HG03280 (cell line): ENCODE results near the gene TMED6.

ENCODE experiments used
- ATAC-seq: cut with Tn5 transposase; IDR thresholded peaks from one replicate; pipeline ENCODE4 v1.9.1; 2021; ENCODE audit warnings: mild to moderate bottlenecking, moderate library complexity; ENCODE audit not compliant: unreplicated experiment

Gene TMED6

DNA sequence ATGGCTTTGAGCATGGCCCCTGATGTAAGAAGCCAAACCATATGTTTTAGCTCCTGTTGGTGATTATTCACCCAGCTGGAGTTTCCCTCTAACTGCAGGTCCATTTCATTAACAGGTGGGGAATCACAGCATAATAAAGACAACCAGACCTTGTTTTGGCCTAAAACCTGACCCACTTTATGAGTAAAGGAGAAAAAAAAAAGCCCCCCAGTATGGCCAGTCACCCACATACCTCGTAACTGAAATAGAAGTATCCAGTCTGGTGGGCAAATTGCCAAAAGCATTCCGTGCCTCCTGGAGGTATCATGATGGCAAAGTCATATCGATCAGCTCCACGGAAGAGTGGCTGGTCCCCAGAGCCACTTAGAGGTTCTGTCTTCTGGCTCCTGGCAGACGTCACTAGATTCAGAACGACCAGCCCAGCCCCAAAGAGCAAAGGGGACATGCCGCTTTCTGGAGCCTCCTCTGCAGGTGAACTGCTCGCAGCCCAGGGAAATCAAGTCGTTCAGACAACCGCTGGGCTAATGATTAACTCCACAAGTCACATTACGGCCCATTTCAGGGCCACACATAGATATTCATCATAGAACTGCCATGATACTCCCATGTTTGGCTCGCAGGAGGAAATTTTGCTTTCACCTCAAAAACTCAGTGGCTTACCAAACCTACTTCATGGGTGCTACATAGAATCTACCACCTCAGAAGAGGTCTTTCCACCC, at the start of gene TMED6:
Gene TMED6, minus strand, starts transcription at position 478 of the 719 bp plus-strand sequence. Its CDS starts 33 bp downstream, at position 445.
- ATAC-seq: no peak

- no peak for ATAC-seq
These were observed 47.8 kb upstream of the TMED6 start for GRCh38 chr16:69399361-69399760.

- ATAC-seq: no peak
These were observed 46.4 kb upstream of the TMED6 start for GRCh38 chr16:69397821-69398521.

DNA sequence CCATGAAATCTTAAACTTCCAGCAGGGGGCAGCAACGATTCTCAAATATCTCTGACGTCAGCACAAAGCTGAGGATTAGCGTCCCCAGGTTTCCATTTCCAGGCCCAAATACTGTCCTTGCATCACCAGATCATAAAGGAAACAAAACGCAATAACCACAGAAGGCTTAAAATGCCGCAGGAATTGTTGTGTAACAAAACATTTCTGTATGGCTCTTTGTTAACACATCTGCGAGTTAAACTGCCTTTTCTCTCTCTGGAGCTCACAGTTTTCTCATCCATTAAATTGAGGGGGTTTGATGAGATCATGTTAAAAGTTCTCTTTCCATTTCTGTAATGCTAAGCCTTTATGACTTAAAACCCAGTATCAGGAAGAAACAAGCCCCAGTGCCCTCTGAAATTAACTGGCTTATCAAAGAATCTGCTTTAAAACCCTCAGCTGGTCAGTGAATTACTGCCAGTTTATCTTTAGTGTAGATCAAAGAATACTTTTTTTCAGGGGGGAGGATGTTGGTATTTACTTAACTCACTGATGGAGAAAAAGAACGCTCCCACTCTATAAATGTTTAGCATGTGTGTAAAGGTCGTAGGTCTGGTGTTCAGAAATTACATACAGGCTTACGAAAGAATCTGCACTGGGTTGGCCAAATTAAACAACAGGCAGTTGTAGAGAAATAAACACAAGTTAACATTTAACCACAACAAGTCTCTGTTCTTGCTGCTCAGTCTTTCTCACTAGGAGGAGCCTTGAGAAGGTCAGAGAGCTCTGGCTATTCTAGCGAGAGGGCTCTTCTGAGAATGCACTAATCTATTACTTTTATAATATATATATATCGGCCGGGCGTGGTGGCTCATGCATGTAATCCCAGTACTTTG, 44.8 kb upstream of the TMED6 start:
- no peak for ATAC-seq

GRCh38 chr16:69395859-69396186, 44.2 kb upstream of the TMED6 start:
- ATAC-seq: no peak

GRCh38 chr16:69393898-69394849, 42.6 kb upstream of the TMED6 start:
- ATAC-seq: no peak

DNA sequence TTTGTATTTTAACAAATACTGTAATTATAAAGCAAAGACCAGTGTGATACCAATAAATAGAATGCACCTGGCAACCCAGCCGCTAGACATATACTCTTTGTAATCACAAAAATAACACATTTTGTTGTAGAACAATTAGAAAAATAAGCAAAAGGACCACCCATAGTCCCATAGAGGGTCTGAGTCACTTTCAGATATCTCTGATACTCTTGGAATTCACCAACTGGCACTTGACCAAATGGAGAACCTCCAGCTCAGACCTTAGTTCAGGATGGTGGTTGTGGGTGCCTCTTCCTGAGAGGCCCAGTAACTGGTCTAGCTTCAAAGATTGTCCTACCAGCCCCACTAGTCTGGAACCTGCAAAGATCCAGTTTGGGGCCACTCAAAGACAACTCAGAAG, 35.0 kb upstream of the TMED6 start:
- ATAC-seq: no peak

DNA sequence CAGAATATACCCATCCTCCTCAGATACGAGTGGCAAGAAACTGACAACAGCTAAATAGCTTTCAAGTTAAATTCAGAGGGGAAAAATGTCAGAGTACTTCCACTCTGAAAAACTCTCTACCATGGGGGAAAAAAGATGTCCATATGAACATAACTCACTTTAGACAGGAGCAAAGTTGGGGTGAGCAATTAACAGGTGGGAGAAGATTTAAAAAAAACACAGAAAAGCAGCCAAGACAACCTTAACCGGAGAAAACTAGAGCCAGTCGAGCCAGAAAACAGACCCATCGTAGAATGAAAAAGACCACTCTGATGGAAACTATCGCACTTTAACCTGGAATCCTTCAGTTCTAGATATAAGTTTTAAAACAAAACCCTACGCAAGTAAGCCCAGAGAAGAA, 33.4 kb upstream of the TMED6 start:
- ATAC-seq: no peak

DNA sequence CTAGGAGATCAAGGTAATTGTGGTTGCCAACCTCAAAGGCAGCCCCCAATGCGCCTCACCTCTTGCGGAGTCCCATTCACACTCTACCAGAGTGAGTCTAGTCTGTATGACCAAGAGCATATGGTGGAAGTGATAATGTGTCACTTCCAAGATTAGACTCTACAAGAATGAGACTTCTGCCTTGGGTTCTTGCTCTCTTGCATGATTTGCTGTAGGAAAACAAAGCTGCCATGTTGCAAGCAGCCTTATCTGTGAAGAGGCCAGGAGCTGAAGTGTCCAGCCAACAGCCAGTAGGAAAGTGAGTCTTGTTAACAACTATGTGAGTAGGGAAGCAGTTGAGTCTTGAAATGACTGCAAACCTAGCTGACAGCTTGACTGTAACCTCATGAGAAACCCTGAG, 30.8 kb upstream of the TMED6 start:
- ATAC-seq: no peak

- ATAC-seq: no peak
These were observed 29.6 kb upstream of the TMED6 start for GRCh38 chr16:69381231-69381630.

GRCh38 chr16:69378760-69379159, 27.2 kb upstream of the TMED6 start:
- no peak for ATAC-seq

DNA sequence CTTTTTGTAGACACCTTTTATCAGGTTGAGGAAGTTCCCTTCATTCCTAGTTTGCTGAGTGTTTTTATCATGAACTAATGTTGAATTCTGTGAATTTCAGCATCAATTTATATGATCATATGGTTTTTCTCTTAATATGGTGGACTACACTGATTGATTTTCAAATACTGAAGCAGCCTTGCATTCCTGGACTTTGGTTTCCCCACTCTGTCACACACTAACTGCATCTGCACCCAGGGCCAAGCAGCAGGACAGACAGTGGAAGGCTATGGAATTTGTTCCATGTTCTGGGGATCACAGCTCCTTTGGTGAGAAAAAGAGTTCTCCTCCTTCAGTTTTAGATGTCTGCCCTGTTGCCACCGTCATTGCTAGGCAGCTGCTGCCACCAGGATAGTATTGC, 26.4 kb upstream of the TMED6 start:
- ATAC-seq: no peak

- no peak for ATAC-seq
These were observed 24.9 kb upstream of the TMED6 start for GRCh38 chr16:69376393-69377059.

DNA sequence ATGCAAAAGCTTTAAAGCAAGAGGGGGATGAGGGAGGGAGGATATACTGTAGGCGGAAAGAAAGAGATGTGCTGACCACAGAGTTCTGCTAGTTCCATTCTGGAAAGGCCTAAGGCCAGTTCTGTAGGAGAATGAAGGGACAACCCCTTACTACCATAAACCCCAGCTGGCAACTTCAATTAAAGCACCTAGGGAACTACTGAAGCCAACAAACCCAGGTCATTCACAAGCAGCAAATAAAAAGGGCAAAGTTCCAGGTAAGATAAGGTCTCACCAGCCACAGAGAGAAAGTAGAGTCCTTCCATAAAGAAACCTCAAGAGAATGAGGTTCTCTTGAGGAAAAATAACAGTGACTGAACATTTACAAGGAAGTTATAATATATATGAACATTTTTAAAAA, 21.4 kb upstream of the TMED6 start:
- no peak for ATAC-seq

GRCh38 chr16:69371564-69371963, 20.0 kb upstream of the TMED6 start:
- no peak for ATAC-seq

DNA sequence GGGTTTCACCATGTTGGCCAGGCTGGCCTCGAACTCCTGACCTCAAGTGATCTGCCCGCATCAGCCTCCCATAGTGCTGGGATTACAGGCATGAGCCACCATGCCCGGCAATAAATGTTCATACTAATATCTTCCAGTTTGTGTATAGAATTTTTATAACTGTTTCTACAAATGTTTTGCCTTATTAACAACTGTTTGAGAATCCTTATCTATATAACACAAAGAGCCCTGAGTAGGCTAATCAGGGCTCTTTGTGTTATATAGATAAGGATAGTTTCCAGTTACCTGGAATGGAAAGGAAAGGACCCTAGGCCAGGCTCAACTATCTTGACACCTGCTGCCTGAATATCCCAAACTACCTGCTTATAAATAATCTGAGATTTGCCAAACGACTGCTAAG, 17.3 kb upstream of the TMED6 start:
- no peak for ATAC-seq

- ATAC-seq: no peak
These were observed 16.4 kb upstream of the TMED6 start for GRCh38 chr16:69367980-69368379.

- no peak for ATAC-seq
These were observed 14.8 kb upstream of the TMED6 start for GRCh38 chr16:69366431-69366830.

GRCh38 chr16:69365901-69366300, 14.3 kb upstream of the TMED6 start:
- ATAC-seq: no peak

DNA sequence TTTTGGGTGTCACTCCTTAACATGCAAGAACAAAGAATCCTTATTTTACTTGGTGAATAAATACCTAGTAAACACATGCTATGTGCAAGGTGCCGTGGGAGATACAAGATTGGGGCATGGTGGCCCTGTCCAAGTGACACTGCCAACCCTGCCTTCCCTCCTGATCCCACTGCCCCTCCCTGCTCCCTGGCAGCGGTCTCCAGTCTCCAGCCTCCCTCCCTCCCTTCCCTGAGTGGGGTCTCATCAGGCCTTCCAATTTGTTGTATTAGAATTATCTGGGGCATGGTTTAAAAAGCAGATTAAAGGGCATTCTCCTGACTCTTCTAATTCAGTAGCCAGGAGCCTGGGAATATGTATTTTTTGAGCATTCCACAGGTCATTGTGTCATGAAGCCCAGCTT, 12.5 kb upstream of the TMED6 start:
- ATAC-seq: no peak
